UCSD-AML1 (cell line): ENCODE measurements around the gene SF1.

Experiments
- DNase-seq: peaks from one replicate; lab custom pipeline; 2025; ENCODE audit not compliant: unreplicated experiment; lab: John Stamatoyannopoulos, UW

Gene SF1

GRCh38 chr11:64728757-64729365 lies 49.5 kb downstream of the SF1 start:
- no peak for DNase-seq

- DNase-seq: no peak
Observed at GRCh38 chr11:64726867-64727530, 51.3 kb downstream of the SF1 start.

GRCh38 chr11:64726211-64726641 lies 52.1 kb downstream of the SF1 start:
- DNase-seq: no peak

DNA sequence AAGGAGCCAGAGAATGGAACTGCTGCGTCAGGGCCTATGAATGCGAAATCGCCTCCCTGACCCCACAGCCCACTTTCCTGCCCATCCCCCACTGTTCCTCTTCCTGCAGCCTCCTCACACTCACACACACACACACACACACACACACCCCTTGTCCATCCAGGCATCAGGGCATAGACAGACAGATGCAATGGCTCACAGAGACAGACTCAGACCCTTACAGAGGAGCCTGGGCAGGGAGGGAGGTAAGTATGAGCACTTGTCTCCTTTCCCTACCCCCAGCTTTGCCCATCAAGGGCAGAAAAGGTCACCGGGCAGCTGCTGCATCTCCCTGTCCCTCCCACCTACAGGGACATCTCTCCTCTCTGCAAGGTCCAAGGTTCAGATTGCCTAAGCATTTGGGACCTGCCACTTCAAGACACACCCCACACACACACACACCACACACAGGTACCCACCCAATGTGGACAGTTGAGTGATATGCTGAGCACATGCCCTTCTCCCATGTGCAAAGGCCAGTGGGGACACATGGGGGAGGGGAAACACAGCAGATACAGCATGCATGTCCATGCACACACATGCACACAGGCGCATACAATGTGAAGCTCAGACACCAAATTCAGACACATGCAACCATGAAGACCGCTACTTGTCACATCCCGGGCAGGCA lies 53.3 kb downstream of the SF1 start:
- DNase-seq: no peak

DNA sequence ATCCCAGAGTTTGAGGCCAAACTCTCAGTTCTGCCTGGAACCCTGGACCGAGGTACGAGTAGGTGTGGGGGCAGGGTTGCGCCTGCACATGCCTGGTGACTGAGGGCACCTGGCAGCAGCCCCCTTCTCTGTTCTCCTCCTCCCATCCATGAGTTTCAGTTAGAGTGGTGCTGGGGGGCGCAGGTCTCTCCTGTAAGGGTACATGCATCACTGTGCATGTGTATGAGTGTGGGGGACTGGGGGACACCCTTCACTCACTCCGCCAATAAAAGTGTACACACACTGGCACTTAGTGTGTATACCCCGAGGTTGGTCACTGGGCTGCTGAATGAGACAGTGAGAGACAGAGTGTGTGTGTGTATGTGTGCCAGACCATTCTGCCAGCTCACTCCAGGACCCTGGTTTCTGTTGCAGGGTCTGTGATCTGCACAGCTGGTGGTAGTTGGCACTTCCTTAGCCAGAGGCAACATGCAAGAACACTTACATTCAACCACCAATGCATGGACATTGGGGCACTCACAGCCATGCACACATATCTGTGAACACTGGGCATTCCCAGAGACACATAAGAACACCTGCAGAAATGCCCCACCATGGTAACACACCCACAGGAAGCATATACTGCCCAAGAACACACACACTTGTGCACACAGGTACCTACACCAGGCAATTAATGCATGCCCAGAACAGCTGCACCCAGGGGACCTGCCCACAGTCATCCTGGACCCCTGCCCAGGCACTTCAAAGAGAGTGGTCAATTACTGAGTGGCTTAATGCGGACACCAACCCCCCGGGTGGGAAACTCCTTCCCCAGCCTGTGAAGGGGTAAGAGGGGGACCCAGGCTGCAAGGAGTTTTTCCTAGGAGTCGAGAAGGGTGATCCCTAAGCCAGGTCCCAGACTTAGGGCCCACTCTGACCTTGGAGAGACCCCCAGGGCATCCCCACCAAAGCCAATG lies 54.2 kb downstream of the SF1 start:
- DNase-seq: no peak

GRCh38 chr11:64723117-64723906 lies 55.0 kb downstream of the SF1 start, which contains the start of gene NRXN2:
TSS of gene NRXN2 (minus strand) at chr11:64723197. CDS start at chr11:64713699, 9,498 bp downstream.
- peak; percentile 82 for DNase-seq

GRCh38 chr11:64722141-64723065 lies 55.9 kb downstream of the SF1 start:
- DNase-seq: no peak

- no peak for DNase-seq
Observed at GRCh38 chr11:64721359-64721699, 57.0 kb downstream of the SF1 start.

DNA sequence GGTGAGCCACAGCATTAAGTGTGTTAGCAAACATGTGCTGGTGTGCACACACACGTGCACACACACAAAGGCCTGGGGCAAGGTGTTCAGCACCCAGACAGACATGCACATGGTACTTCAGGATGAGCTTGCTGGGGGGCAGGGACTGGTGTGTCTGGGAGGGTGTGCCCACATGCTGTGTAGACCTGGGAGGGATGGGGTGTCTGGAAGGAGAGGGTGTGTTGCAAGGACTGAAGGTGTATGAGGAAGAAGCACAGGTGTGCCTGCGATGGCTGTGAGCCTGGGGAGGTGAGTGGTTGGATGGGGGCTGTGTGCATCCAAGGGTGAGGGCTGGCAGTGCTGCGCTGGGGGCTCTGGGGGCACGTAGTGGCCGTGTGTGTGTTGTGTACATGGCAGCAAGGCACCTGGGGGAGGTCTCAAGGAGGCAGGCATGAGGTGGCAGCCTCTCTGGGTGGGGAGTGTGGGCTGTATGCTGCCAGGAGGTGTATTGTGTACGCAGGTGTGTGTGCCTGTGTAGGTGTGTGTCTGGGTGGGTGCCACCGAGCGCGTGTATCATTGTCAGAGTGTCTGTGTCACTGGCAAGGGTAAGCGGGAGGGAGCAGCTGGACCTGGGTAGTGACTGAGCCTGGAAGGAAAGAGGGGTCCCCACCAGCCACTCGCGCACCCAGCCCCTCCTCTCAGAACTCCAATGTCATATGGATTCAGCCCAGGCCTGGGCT lies 57.5 kb downstream of the SF1 start:
- DNase-seq: no peak

DNA sequence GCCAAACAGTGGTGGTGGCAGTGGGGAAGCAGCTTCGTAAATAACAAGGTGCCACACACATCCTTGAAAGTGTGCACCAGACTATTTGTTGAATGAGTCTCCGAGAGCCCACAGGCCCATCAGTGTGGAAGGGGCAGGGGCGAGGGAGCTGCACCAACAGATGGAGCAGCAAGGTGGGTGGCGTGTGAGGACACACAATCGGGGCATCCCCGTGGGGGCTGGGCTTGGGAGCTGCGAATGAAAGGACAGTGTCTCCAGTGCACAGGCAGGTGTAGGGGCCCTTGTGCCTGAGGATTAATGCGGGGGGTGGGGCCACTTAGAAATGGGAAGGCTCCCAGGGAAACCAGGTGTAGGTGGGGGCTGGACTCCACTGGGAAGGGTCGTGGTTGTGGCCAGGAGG lies 58.2 kb downstream of the SF1 start:
- no peak for DNase-seq

DNA sequence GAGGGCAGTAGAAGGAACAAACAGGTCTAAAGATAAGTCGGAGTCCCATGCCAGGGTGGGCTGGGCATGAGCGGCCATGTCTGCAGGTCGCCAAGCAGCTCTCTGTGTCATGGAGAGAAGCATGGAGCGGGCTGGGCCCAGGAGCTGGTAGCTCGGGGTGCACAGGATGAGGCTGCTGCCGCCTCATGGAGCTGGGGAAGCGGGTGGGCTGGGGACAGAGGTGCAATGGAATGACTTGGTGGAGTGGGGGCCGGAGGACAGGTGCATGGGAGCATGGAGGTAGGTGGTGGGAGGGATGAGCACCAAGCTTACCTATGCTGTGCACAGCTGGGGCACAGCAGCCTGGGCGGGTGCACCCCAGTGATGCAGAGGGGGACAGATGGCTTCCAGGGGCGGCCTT lies 58.9 kb downstream of the SF1 start:
- no peak for DNase-seq

DNA sequence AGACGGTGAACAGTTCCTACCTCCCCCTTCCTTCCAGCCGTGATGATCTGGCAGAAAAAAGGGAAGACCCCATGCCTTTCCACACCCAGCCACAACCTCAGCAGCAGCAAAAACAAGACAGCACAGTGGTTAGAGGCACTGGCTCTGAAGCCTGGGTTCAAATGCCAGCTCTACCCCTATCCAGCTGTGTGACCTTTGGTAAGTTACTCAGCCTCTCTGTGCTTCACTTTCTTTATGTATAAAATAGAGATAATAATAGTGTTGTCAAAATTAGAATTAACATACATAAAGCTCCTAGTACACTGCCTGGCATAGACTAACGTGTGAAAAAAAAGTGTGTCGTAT lies 59.6 kb downstream of the SF1 start:
- DNase-seq: no peak

DNA sequence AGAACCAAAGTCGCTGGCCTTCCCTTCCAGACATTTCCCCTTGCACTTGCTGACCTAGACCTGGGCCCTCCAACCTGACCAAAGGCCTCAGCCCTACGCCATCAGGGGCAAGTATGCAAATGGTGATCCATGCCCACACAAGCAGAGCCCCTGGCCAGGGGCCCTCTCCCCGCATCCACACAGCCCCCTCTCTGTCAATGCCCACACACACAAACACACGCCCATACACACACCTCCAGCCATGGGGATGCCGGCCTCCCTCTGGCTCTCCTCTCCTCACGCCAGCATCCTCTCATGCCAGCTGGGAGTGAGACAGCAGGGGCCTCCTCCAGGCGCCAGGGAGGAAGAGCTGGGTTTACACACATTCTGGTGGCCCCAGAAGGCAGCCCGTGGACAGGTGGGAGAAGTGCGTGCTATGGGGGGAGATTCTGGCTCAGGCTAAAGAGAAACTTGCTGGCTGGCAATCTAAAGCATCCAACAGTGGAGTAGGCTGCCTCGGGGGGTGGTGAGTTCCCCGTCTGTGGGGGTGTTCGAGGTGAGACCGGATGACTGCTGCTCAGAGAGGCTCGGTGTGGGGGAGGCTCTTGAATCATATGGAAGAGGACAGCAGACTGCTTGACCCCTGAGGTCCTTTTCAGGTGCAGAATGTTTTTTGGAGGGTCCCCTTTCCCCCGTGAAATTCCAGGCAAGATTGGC lies 60.1 kb downstream of the SF1 start:
- no peak for DNase-seq

DNA sequence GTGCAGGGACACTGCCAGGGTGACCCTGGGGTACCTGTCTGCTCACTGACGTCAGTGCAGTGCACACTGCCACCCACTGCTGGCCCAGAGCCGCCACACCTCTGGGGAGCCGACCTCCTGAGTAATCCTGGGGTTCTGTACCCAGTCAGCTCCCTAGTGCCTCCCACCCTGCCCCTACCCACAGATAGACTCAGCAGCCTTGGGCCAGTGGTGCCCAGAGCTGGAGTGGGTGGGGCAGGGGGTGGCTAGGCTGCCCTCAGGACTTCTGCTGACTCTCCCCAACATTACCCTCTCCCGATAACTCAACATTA lies 61.1 kb downstream of the SF1 start:
- DNase-seq: no peak

- DNase-seq: peak; percentile 71
Observed at GRCh38 chr11:64716473-64717267, 61.7 kb downstream of the SF1 start.

- DNase-seq: peak; percentile 71
Observed at GRCh38 chr11:64715756-64716472, 62.4 kb downstream of the SF1 start.

DNA sequence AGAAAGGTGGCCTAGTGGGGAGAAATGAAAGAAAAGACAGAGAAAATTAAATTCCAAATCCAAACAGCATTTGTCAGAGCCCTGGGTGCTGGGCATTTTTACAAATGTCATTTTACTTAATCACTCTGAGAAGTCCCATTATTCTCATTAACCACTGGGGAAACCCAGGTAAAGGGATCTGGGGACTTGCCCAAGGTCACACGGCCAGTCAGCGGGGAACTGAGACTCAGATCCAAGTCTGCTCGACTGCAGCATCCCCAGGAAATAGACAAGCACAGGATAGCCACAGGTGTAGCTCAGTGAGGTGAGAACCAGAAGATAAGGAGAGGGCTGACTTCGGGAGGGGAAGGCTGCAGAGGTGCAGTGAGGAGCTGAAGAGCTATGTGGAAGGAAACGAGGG lies 63.2 kb downstream of the SF1 start:
- no peak for DNase-seq
